Middle frontal gyrus (tissue), 1 donor: ENCODE measurements around the gene CTAG1B.
"Not testable (repeated sequence)": the region's sequence is repeated elsewhere in the genome, so short reads cannot be mapped to it uniquely, and the experiment has no call there.

Source experiments
- DNase-seq: peaks from one replicate; pipeline ENCODE4 v3.0.0-alpha.2; 2015; ENCODE audit warnings: low spot score; ENCODE audit errors: extremely low spot score

CTAG1B gene

GRCh38 chrX:154628960-154629359, 9.9 kb upstream of the CTAG1B start:
- not testable (repeated sequence) for DNase-seq

- not testable (repeated sequence) for DNase-seq
These were observed 1.8 kb upstream of the CTAG1B start for GRCh38 chrX:154620767-154621414.

GRCh38 chrX:154613586-154613985, 5.5 kb downstream of the CTAG1B start:
- not testable (repeated sequence) for DNase-seq

- not testable (repeated sequence) for DNase-seq
These were observed 7.9 kb downstream of the CTAG1B start for GRCh38 chrX:154611146-154611545.

GRCh38 chrX:154608823-154609222, 10.3 kb downstream of the CTAG1B start:
- not testable (repeated sequence) for DNase-seq

GRCh38 chrX:154607976-154608375, 11.1 kb downstream of the CTAG1B start:
- DNase-seq, result not testable (repeated sequence)

GRCh38 chrX:154607370-154607769, 11.7 kb downstream of the CTAG1B start:
- DNase-seq, result no peak

GRCh38 chrX:154605566-154605965, 13.5 kb downstream of the CTAG1B start:
- DNase-seq, result no peak

GRCh38 chrX:154603438-154604430, 15.3 kb downstream of the CTAG1B start:
- DNase-seq, result no peak

GRCh38 chrX:154602766-154603437, 16.2 kb downstream of the CTAG1B start:
- no peak for DNase-seq

- DNase-seq, result no peak
These were observed 16.9 kb downstream of the CTAG1B start for GRCh38 chrX:154602226-154602625.

GRCh38 chrX:154600759-154601374, 18.2 kb downstream of the CTAG1B start:
- DNase-seq, result no peak

- no peak for DNase-seq
These were observed 19.6 kb downstream of the CTAG1B start for GRCh38 chrX:154599531-154599930.

GRCh38 chrX:154598656-154599055, 20.4 kb downstream of the CTAG1B start:
- no peak for DNase-seq

GRCh38 chrX:154597221-154597620, 21.9 kb downstream of the CTAG1B start:
- DNase-seq, result no peak

GRCh38 chrX:154596290-154596929, 22.7 kb downstream of the CTAG1B start:
- DNase-seq, result no peak

GRCh38 chrX:154595559-154596249, 23.4 kb downstream of the CTAG1B start:
- DNase-seq, result no peak

GRCh38 chrX:154594491-154594890, 24.6 kb downstream of the CTAG1B start:
- no peak for DNase-seq

- DNase-seq, result no peak
These were observed 25.9 kb downstream of the CTAG1B start for GRCh38 chrX:154593201-154593600.

GRCh38 chrX:154592505-154592904, 26.6 kb downstream of the CTAG1B start:
- no peak for DNase-seq
